Osteoblast (primary cell): ENCODE results near the gene RCAN1. TPM values are rescaled to one million over a fixed set of nuclear protein-coding genes. Genes with fewer than 3 reads are reported as not detected.

Source experiments
- DNase-seq: peaks from one replicate; pipeline ENCODE4 v3.0.0; 2011; ENCODE audit warnings: low spot score, mixed read lengths; ENCODE audit not compliant: insufficient read length; ENCODE audit errors: missing footprints
- H2AFZ ChIP-seq: 2 replicates; pipeline ENCODE4 v1.6.0; 2011; ENCODE audit warnings: mild to moderate bottlenecking, low read length
- H3K27ac ChIP-seq: 2 replicates; pipeline ENCODE4 v1.5.1; 2011; ENCODE audit warnings: mild to moderate bottlenecking, low read depth, low read length, moderate library complexity
- H3K27me3 ChIP-seq: 2 replicates; pipeline ENCODE4 v1.6.0; 2012; ENCODE audit warnings: mild to moderate bottlenecking, control low read depth, inconsistent platforms, low read length, moderate library complexity; ENCODE audit not compliant: insufficient read depth
- H3K36me3 ChIP-seq: 2 replicates; pipeline ENCODE4 v1.5.1; 2011; ENCODE audit warnings: mild to moderate bottlenecking, low read length, control low read depth, moderate library complexity; ENCODE audit not compliant: insufficient read depth
- H3K4me1 ChIP-seq: 2 replicates; pipeline ENCODE4 v1.5.1; 2011; ENCODE audit warnings: mild to moderate bottlenecking, low read length, control low read depth, moderate library complexity; ENCODE audit not compliant: insufficient read depth
- H3K4me2 ChIP-seq: 2 replicates; pipeline ENCODE4 v1.6.0; 2011; ENCODE audit warnings: mild to moderate bottlenecking, low read length; ENCODE audit not compliant: insufficient read depth
- H3K4me3 ChIP-seq: fragments of 200-600 bp; sonication (generic); 3 replicates; pipeline ENCODE4 v1.5.1; 2012; ENCODE audit warnings: mild to moderate bottlenecking, low read length, inconsistent platforms; ENCODE audit not compliant: insufficient read depth
- H3K79me2 ChIP-seq: 2 replicates; pipeline ENCODE4 v1.6.0; 2012; ENCODE audit warnings: mild to moderate bottlenecking, low read length, control low read depth, inconsistent platforms; ENCODE audit not compliant: insufficient read depth
- H3K9me3 ChIP-seq: 2 replicates; pipeline ENCODE4 v1.5.1; 2011; ENCODE audit warnings: low read depth, low read length, control low read depth
- H4K20me1 ChIP-seq: 2 replicates; pipeline ENCODE4 v1.6.0; 2012; ENCODE audit warnings: mild to moderate bottlenecking, low read length, control low read depth; ENCODE audit not compliant: insufficient read depth
- total RNA-seq: library from RNA; depleted of rRNA; stranded (reverse); fragments of >200 nt; gene quantifications from 2 replicates; pipeline ENCODE4 v1.2.3, GENCODE V29; 2012
- TF ChIP-seq, protein P1 (sequence below): IDR thresholded peaks from 2 replicates; pipeline ENCODE4 v1.5.1; 2011; ENCODE audit warnings: mild to moderate bottlenecking, low read depth, low read length, moderate library complexity; ENCODE audit errors: extremely low read depth

The RCAN1 gene
- total RNA-seq, 1 donor: 103 TPM

GRCh38 chr21:34598931-34599400, 15.9 kb downstream of the RCAN1 start:
- H3K27me3 ChIP-seq: no peaks in the 10 kb centered on the region
- no peak for DNase-seq

DNA sequence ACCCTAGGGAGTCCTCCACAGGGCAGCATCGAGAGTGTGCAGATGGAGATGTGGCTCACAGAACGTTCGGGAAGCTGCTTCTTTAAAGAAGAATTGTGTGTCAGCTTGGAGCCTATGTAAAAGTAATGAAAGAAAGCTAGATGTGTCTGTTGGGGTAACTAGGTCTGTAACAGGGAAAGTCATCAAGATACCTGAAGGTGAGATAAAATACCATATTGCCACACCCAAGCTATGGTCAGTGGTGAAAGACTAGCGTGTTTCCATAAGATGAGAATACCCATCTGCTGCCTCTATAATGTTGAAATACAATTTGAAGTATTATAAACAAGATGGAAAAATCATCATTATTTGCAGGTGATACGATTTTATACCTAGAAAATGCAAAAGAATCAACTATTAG, 17.5 kb downstream of the RCAN1 start:
- TF ChIP-seq, protein P1, sequence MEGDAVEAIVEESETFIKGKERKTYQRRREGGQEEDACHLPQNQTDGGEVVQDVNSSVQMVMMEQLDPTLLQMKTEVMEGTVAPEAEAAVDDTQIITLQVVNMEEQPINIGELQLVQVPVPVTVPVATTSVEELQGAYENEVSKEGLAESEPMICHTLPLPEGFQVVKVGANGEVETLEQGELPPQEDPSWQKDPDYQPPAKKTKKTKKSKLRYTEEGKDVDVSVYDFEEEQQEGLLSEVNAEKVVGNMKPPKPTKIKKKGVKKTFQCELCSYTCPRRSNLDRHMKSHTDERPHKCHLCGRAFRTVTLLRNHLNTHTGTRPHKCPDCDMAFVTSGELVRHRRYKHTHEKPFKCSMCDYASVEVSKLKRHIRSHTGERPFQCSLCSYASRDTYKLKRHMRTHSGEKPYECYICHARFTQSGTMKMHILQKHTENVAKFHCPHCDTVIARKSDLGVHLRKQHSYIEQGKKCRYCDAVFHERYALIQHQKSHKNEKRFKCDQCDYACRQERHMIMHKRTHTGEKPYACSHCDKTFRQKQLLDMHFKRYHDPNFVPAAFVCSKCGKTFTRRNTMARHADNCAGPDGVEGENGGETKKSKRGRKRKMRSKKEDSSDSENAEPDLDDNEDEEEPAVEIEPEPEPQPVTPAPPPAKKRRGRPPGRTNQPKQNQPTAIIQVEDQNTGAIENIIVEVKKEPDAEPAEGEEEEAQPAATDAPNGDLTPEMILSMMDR: no peak
- Histone ChIP-seq H3K4me3 (no peak overlapping the region), H3K79me2 (no peaks in the 10 kb centered on the region), H3K27me3 (no peaks in the 10 kb centered on the region), H4K20me1 (peaks cover 5% of the 10 kb centered on the region), H2AFZ (no peak overlapping the region), H3K36me3 (no peaks in the 10 kb centered on the region), H3K9me3 (no peaks in the 10 kb centered on the region), H3K4me2 (no peak overlapping the region), H3K4me1 (peaks cover 2% of the 10 kb centered on the region), H3K27ac (no peak overlapping the region)
- no peak for DNase-seq

More at GRCh38 chr21:34598931-34599400, 15.9 kb downstream of the RCAN1 start:
- no peaks in the 10 kb centered on the region for H3K79me2 ChIP-seq
- no peaks in the 10 kb centered on the region for H3K36me3 ChIP-seq
- peaks cover 5% of the 10 kb centered on the region for H4K20me1 ChIP-seq
- no peak overlapping the region for H2AFZ ChIP-seq
- no peak overlapping the region for H3K4me3 ChIP-seq
- no peaks in the 10 kb centered on the region for H3K4me1 ChIP-seq
- H3K27ac ChIP-seq: no peak overlapping the region
- TF ChIP-seq, protein P1: no peak
- H3K9me3 ChIP-seq: no peaks in the 10 kb centered on the region
- no peak overlapping the region for H3K4me2 ChIP-seq

DNA sequence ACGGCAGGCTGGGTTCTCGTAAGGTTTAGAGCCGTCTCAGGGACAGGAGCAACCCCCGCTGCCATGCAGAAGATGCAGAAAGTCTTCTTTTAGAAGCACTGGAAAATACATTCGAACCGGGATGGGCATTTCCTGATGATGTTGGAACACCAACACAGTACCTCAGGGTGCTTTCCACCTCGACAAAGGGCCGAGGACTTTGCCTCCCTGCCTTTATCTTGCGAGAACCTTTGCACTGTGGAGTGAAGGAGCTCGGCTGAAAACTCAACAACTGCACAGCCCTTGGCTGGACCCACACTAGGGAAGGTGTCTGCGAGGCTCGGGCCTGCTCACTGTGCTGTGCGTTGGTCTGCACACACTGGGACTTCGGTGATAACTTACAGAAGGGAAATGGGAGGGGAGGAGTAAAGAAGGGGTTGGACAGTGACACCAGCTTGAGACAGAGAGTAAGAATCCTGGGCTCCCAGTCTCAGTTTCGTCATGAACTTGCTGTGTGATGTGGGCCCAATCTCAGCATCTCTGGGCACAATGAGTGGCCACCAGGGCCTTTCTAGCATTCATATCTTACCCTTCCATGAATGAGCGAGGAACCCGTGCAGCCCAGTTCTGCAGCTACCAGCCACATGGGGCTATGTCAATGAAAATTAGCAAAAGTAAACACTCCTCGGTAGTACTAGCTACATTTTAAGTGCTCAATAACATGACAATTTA, 18.2 kb downstream of the RCAN1 start:
- Histone ChIP-seq H3K27me3 (no peaks in the 10 kb centered on the region), H2AFZ (no peak overlapping the region), H3K4me3 (no peak overlapping the region), H3K27ac (no peak overlapping the region), H3K79me2 (no peaks in the 10 kb centered on the region), H3K4me1 (peaks cover 8% of the 10 kb centered on the region), H3K9me3 (no peaks in the 10 kb centered on the region), H4K20me1 (peaks cover 5% of the 10 kb centered on the region), H3K36me3 (no peaks in the 10 kb centered on the region), H3K4me2 (no peak overlapping the region)
- no peak for DNase-seq
- TF ChIP-seq, protein P1: no peak

- DNase-seq: no peak
- Histone ChIP-seq H3K4me3 (no peak overlapping the region), H3K9me3 (no peaks in the 10 kb centered on the region), H3K79me2 (no peaks in the 10 kb centered on the region), H3K4me1 (peaks cover 8% of the 10 kb centered on the region), H3K27me3 (no peaks in the 10 kb centered on the region), H2AFZ (no peak overlapping the region), H3K27ac (no peak overlapping the region), H3K4me2 (no peak overlapping the region), H3K36me3 (no peaks in the 10 kb centered on the region), H4K20me1 (peaks cover 5% of the 10 kb centered on the region)
- TF ChIP-seq, protein P1: no peak
Observed at GRCh38 chr21:34595457-34595856, 19.5 kb downstream of the RCAN1 start.
